Measurements from ENCODE around the gene SNW1. TPM values are rescaled to one million over a fixed set of nuclear protein-coding genes. Genes with fewer than 3 reads are reported as not detected.
A peak's percentile ranks its signal among the peaks of the same experiment; 100 is the strongest.

SNW1 gene
- total and polyA plus RNA-seq, 2 of the 13 experiments (the other 11 are each of a cell fraction or from before 2014, with no cell fraction given): 23.2 to 65.8 TPM

DNA sequence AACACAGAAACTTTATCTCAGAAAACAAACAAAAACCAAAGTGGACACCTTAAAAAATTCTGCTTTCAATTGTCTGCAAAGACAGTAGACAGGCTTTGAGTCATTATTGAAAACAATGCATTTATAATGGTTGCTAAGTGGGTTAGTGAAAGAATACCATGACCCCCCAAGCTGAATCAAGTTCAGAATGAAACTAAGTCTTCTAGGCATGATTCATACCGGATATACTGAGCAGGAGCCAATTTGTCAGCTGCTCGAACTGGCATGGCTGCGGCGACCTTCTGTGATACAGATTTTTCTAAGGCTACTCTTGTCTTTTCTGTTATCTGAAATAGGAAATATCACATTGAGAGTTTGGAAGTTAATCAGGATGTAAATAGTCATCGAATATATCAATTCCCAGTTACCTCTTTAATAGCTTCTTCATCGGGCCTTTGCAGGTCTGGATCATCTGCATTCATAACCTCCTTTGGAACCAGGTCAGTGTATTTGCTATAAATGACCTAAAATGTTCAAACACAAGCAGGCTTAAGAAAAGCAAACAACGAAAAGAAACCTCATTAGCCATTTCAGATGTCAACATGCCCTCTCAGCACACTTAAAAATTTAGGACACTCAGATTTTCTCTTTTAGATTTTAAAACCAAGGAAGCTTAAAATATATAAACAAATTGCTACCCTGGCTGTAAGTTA lies 22.3 kb downstream of the SNW1 start:
- POLR2A ChIA-PET: no interaction called here

DNA sequence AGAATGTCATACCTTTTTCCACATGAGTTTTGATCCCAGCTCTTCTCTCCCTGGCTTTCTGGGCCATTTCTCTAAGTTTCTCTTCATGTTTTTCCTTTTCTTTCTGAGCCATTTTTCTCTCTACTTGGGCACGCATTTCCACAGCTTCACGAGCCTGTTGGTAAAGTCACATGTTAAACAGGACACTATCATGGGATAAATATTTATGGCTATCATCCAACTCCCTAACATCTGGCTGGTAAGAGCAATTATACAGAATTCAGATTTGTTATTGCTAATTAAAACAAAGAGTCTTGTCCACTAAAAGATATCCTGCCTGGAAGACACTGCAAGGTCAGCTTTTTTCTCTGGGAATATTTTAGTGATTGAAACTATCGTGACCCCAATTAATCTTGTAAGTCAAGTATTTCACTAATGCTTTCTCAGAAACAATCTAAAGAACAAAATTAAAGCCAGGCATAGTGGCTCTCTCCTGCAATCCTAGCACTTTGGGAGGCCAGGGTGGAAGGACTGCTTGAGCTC lies 29.9 kb downstream of the SNW1 start:
- FAIRE-seq: no peak
- no peak overlapping the region for H3K27ac ChIP-seq (ENCODE audit: extremely low read length, insufficient read depth, low read length)
- no peaks in the 10 kb centered on the region for H3K27me3 ChIP-seq (ENCODE audit: control insufficient read depth in 1 of 2, insufficient read depth in 2 of 2, low read length in 2 of 2)
- no peak for ATAC-seq
- in situ Hi-C loops (cut with HindIII; ENCODE audit: extremely low pct_ligation_motif_present, low pct_unique_long_range_greater_than_20kb) (no loop called here), intact Hi-C loops (cut with micrococcal nuclease; ENCODE audit: unreplicated experiment) (no loop called here)
- POLR2A ChIA-PET: no interaction called here
- H3K36me3 ChIP-seq (replicated peaks in 1 of 2; ENCODE audit: control insufficient read depth in 1 of 2, insufficient read depth in 2 of 2, low read length in 2 of 2): peaks cover 29 to 85% of the 10 kb centered on the region in 2 experiments
- no peak overlapping the region for H3K4me3 ChIP-seq (replicated peaks in 1 of 3; ENCODE audit: insufficient read depth in 1 of 3, low read depth in 2 of 3, low read length in 3 of 3)
- H3K4me2 ChIP-seq (ENCODE audit: low read depth, low read length): no peak overlapping the region
- no peak for DNase-seq (ENCODE audit: low spot score)
- 0 out of 2 replicates have a peak, but pooled peaks cover 2% of the 10 kb centered on the region for H4K20me1 ChIP-seq (ENCODE audit: insufficient read depth, low read length)
- CTCF ChIA-PET (ENCODE audit: low intra/inter-chr PET ratio, low total read pairs): no interaction called here
- TF ChIP-seq MAFF (IDR thresholded peaks at IDR 0.05; ENCODE audit: low read depth, low read length) (peak; percentile 53; the same call in 1 of the 2 replicates), ZNF883 (CRISPR knock-in tag; IDR thresholded peaks at IDR 0.05; ENCODE audit: not compliant biosample characterization) (no peak), MAFK (conservative IDR thresholded peaks at IDR 0.05 in 1 of 2, IDR thresholded peaks at IDR 0.05 in 1 of 2; ENCODE audit: low read length in 2 of 2) (peak; percentile 49 to 74; a peak in 2 of 4 replicates)
- no peaks in the 10 kb centered on the region for H3K9me3 ChIP-seq (ENCODE audit: low read length)
- no peaks in the 10 kb centered on the region for H3K79me2 ChIP-seq (ENCODE audit: insufficient read depth, low read length)
- no peak overlapping the region for H3K9ac ChIP-seq (ENCODE audit: insufficient read depth, low read depth, low read length)
- no peaks in the 10 kb centered on the region for H3K4me1 ChIP-seq (ENCODE audit: insufficient read depth, low read length)
- 97% methylated on average over 3 of the region's 3 CpGs for WGBS (ENCODE audit: low lambda C conversion rate)
- no TSS peak for BruUV-seq (replicated peaks)
- H2AFZ ChIP-seq (ENCODE audit: low read length): no peak overlapping the region

More for the DNA sequence above, 22.3 kb downstream of the SNW1 start:
- WGBS (ENCODE audit: low lambda C conversion rate): 93% methylated on average over 7 of the region's 7 CpGs
- Histone ChIP-seq H2AFZ (ENCODE audit: low read length) (no peak overlapping the region), H4K20me1 (ENCODE audit: insufficient read depth, low read length) (0 out of 2 replicates have a peak, but pooled peaks cover 2% of the 10 kb centered on the region), H3K36me3 (replicated peaks in 1 of 2; ENCODE audit: control insufficient read depth in 1 of 2, insufficient read depth in 2 of 2, low read length in 2 of 2) (peaks cover 19 to 65% of the 10 kb centered on the region in 2 experiments; a peak in 4 of 5 replicates), H3K4me2 (ENCODE audit: low read depth, low read length) (no peak overlapping the region), H3K79me2 (ENCODE audit: insufficient read depth, low read length) (peaks cover 3% of the 10 kb centered on the region), H3K27me3 (ENCODE audit: control insufficient read depth in 1 of 2, insufficient read depth in 2 of 2, low read length in 2 of 2) (no peaks in the 10 kb centered on the region), H3K9ac (ENCODE audit: insufficient read depth, low read depth, low read length) (no peak overlapping the region), H3K9me3 (ENCODE audit: low read length) (no peaks in the 10 kb centered on the region), H3K27ac (ENCODE audit: extremely low read length, insufficient read depth, low read length) (no peak overlapping the region), H3K4me1 (ENCODE audit: insufficient read depth, low read length) (no peaks in the 10 kb centered on the region), H3K4me3 (replicated peaks in 1 of 3; ENCODE audit: insufficient read depth in 1 of 3, low read depth in 2 of 3, low read length in 3 of 3) (no peak overlapping the region)
- DNase-seq (ENCODE audit: low spot score): no peak
- CTCF ChIA-PET (ENCODE audit: low intra/inter-chr PET ratio, low total read pairs): no interaction called here
- intact Hi-C loops (cut with micrococcal nuclease; ENCODE audit: unreplicated experiment): no loop called here
- no TSS peak for BruUV-seq (replicated peaks)
- FAIRE-seq: no peak
- no peak for ATAC-seq
- in situ Hi-C loops (cut with HindIII; ENCODE audit: extremely low pct_ligation_motif_present, low pct_unique_long_range_greater_than_20kb): no loop called here
- TF ChIP-seq, protein P1, sequence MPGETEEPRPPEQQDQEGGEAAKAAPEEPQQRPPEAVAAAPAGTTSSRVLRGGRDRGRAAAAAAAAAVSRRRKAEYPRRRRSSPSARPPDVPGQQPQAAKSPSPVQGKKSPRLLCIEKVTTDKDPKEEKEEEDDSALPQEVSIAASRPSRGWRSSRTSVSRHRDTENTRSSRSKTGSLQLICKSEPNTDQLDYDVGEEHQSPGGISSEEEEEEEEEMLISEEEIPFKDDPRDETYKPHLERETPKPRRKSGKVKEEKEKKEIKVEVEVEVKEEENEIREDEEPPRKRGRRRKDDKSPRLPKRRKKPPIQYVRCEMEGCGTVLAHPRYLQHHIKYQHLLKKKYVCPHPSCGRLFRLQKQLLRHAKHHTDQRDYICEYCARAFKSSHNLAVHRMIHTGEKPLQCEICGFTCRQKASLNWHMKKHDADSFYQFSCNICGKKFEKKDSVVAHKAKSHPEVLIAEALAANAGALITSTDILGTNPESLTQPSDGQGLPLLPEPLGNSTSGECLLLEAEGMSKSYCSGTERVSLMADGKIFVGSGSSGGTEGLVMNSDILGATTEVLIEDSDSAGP (CRISPR knock-in tag; IDR thresholded peaks at IDR 0.05; ENCODE audit: borderline replicate concordance): no peak
- no peak for TF ChIP-seq ZNF75D (CRISPR knock-in tag; IDR thresholded peaks at IDR 0.05; ENCODE audit: borderline replicate concordance)
- TF ChIP-seq, protein P2, sequence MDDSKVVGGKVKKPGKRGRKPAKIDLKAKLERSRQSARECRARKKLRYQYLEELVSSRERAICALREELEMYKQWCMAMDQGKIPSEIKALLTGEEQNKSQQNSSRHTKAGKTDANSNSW (CRISPR knock-in tag; IDR thresholded peaks at IDR 0.05; ENCODE audit: borderline replicate concordance): no peak
- no peak for TF ChIP-seq MBD4 (IDR thresholded peaks at IDR 0.05; ENCODE audit: borderline replicate concordance, low read length)
- TF ChIP-seq ZBTB8A (CRISPR knock-in tag; IDR thresholded peaks at IDR 0.05; ENCODE audit: borderline replicate concordance, low read depth): no peak
